Endodermal cell (in vitro differentiated cells): Measurements from ENCODE around the gene POLR1C. TPM values are rescaled to one million over a fixed set of nuclear protein-coding genes. Genes with fewer than 3 reads are reported as not detected.

Experiments used
- DNase-seq: peaks from one replicate; pipeline ENCODE4 v3.0.0-alpha.2; 2017
- H3K27ac ChIP-seq: 2 replicates; pipeline ENCODE4 v1.5.1; 2013; ENCODE audit warnings: mild to moderate bottlenecking, low read depth, low read length, moderate library complexity
- H3K27me3 ChIP-seq: 2 replicates; pipeline ENCODE4 v1.6.1; 2013; ENCODE audit warnings: mild to moderate bottlenecking, low read length, moderate library complexity; ENCODE audit not compliant: insufficient read depth, control insufficient read depth, poor library complexity, severe bottlenecking
- H3K36me3 ChIP-seq: 2 replicates; pipeline ENCODE4 v1.7.0; 2013; ENCODE audit warnings: mild to moderate bottlenecking, low read length, moderate library complexity; ENCODE audit not compliant: control insufficient read depth, insufficient read depth
- H3K4me1 ChIP-seq: one replicate; pipeline ENCODE4 v1.7.0; 2013; ENCODE audit warnings: low read length; ENCODE audit not compliant: control insufficient read depth, insufficient read depth
- H3K4me3 ChIP-seq: 2 replicates; pipeline ENCODE4 v1.5.1; 2013; ENCODE audit warnings: mild to moderate bottlenecking, low read length, moderate library complexity
- H3K9ac ChIP-seq: 2 replicates; pipeline ENCODE4 v1.6.1; 2013; ENCODE audit warnings: mild to moderate bottlenecking, low read length, moderate library complexity; ENCODE audit not compliant: poor library complexity, severe bottlenecking; ENCODE audit errors: extremely low read depth
- H3K9me3 ChIP-seq: 2 replicates; pipeline ENCODE4 v1.6.1; 2013; ENCODE audit warnings: mild to moderate bottlenecking, low read length, moderate library complexity; ENCODE audit not compliant: control insufficient read depth
- H3K27ac Mint-ChIP-seq: 2 replicates; pipeline ENCODE4 v1.8.0; 2020; ENCODE audit warnings: mixed read lengths
- H3K27me3 Mint-ChIP-seq: 2 replicates; pipeline ENCODE4 v1.8.0; 2021; ENCODE audit warnings: mild to moderate bottlenecking, mixed read lengths; ENCODE audit not compliant: insufficient read depth
- H3K36me3 Mint-ChIP-seq: 2 replicates; pipeline ENCODE4 v1.8.0; 2020; ENCODE audit warnings: low read depth, mixed read lengths
- H3K4me1 Mint-ChIP-seq: 2 replicates; pipeline ENCODE4 v1.8.0; 2020; ENCODE audit warnings: mixed read lengths
- H3K4me3 Mint-ChIP-seq: 2 replicates; pipeline ENCODE4 v1.8.0; 2020; ENCODE audit warnings: mild to moderate bottlenecking, moderate library complexity, mixed read lengths
- H3K9me3 Mint-ChIP-seq: 2 replicates; pipeline ENCODE4 v1.8.0; 2020; ENCODE audit warnings: mild to moderate bottlenecking, mixed read lengths
- WGBS, 2 experiments: methylation state at CpG; one replicate each; pipeline versions ENCODE4 v1.1.5 to v1.1.7; 2013; ENCODE audit warnings: missing lambda C conversion rate in 2 of 2, mixed read lengths in 1 of 2; ENCODE audit not compliant: insufficient coverage in 1 of 2, insufficient read length in 1 of 2; 5-methylcytosine and 5-hydroxymethylcytosine counted together
- total RNA-seq, 2 donors: library from RNA; stranded (reverse); fragmentation: NEBNext Ultra II Directional in 1 of 2; extraction: Animal tissue kit (Norgen Biotek cat#: 25700) in 1 of 2; gene quantifications; 2 replicates in 1 of 2; 3 replicates in 1 of 2; pipeline ENCODE4 v1.2.1, GENCODE V29; 2021
- TF ChIP-seq, protein P1 (sequence below): fragments of 200-600 bp; sonication (generic); conservative IDR thresholded peaks from 2 replicates; pipeline ENCODE4 v1.5.0; 2021; ENCODE audit warnings: antibody characterized with exemption, mild to moderate bottlenecking

The POLR1C gene
- total RNA-seq, 2 donors from 2014 or later, result 37.6 to 44.2 TPM

DNA sequence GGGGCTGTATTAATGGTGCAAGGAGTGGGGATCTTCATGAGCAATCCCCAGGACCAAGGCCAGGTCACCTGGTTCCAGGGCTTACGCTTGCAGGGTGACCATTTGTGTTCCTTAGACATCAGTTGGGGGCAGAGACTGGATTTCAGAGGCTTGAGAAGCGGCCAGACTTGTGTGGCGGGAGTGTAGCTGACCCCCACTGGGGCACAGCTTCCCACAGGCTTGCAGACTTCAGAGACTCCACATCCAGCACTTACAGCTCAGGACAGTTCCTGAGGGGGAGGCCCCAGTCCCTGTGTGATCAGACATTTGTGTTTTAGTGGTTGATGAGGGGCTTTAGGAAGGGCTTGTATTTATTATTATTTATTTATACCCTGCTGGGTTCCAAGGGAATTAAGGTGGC is 24.2 kb upstream of the POLR1C start:
- no peaks in the 10 kb centered on the region for H3K9me3 ChIP-seq
- Mint-ChIP-seq H3K27ac (no peak overlapping the region), H3K4me3 (no peak overlapping the region), H3K9me3 (no peaks in the 10 kb centered on the region), H3K4me1 (peaks cover 17% of the 10 kb centered on the region), H3K27me3 (no peaks in the 10 kb centered on the region), H3K36me3 (peaks cover 6% of the 10 kb centered on the region)
- no peaks in the 10 kb centered on the region for H3K4me1 ChIP-seq
- TF ChIP-seq, protein P1, sequence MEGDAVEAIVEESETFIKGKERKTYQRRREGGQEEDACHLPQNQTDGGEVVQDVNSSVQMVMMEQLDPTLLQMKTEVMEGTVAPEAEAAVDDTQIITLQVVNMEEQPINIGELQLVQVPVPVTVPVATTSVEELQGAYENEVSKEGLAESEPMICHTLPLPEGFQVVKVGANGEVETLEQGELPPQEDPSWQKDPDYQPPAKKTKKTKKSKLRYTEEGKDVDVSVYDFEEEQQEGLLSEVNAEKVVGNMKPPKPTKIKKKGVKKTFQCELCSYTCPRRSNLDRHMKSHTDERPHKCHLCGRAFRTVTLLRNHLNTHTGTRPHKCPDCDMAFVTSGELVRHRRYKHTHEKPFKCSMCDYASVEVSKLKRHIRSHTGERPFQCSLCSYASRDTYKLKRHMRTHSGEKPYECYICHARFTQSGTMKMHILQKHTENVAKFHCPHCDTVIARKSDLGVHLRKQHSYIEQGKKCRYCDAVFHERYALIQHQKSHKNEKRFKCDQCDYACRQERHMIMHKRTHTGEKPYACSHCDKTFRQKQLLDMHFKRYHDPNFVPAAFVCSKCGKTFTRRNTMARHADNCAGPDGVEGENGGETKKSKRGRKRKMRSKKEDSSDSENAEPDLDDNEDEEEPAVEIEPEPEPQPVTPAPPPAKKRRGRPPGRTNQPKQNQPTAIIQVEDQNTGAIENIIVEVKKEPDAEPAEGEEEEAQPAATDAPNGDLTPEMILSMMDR, result no peak
- no peak overlapping the region for H3K4me3 ChIP-seq
- 82 to 90% methylated on average over 2 to 3 of the region's 3 CpGs for WGBS, 2 experiments
- H3K27me3 ChIP-seq, result no peaks in the 10 kb centered on the region
- DNase-seq, result no peak
- no peak overlapping the region for H3K9ac ChIP-seq
- H3K36me3 ChIP-seq, result peaks cover 4% of the 10 kb centered on the region
- H3K27ac ChIP-seq, result no peak overlapping the region

DNA sequence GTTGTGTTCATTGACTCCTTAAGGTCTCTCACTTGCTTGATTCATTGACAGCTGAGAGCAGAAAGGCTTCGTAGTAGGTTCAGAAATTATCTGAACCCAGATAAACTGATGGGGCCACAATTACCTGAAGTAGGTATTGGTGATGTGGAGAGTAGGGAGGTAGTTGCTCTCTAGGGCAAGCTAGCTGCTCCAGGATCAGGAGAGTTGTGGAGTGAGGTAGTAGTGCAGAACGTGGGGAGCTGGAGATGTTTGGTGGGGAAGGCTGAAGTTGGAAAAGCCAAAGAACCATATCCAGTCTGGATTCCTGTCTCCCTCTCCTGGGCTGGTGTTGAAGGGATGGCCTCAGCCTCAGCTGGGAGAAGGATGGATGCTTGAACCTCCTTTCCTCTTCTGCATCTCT is 23.7 kb upstream of the POLR1C start:
- Histone ChIP-seq H3K4me1 (no peaks in the 10 kb centered on the region), H3K27ac (no peak overlapping the region), H3K27me3 (no peaks in the 10 kb centered on the region), H3K4me3 (no peak overlapping the region), H3K36me3 (peaks cover 10% of the 10 kb centered on the region), H3K9ac (no peak overlapping the region), H3K9me3 (no peaks in the 10 kb centered on the region)
- 80 to 84% methylated on average over 2 of the region's 2 CpGs for WGBS, 2 experiments
- Mint-ChIP-seq H3K9me3 (no peaks in the 10 kb centered on the region), H3K27ac (no peak overlapping the region), H3K36me3 (peaks cover 6% of the 10 kb centered on the region), H3K4me1 (peaks cover 17% of the 10 kb centered on the region), H3K4me3 (no peak overlapping the region), H3K27me3 (no peaks in the 10 kb centered on the region)
- DNase-seq, result no peak
- TF ChIP-seq, protein P1, result no peak

DNA sequence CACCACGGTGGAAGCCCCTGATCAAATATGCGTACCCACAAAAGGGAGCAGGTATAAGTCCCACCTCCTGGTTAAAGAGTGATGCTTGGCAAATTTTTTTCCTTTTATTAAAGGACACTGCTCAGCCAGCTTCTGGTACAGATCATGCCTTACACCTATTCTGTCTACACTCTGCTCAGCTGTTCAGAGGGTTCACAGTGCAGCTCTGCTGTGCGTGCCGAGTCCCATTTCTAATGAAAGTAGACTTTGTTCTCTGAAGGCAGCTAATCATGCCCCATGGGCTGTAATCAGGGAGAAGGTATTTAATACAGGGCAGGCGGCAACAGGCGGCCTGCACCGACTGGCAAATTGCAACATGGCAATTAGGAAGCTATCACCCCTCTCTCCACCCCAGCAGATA is 23.1 kb upstream of the POLR1C start:
- Mint-ChIP-seq H3K27me3 (no peaks in the 10 kb centered on the region), H3K27ac (no peak overlapping the region), H3K4me3 (no peak overlapping the region), H3K36me3 (peaks cover 12% of the 10 kb centered on the region), H3K9me3 (no peaks in the 10 kb centered on the region), H3K4me1 (peaks cover 17% of the 10 kb centered on the region)
- Histone ChIP-seq H3K27ac (no peak overlapping the region), H3K4me3 (no peak overlapping the region), H3K9ac (no peak overlapping the region), H3K4me1 (no peaks in the 10 kb centered on the region), H3K36me3 (peaks cover 16% of the 10 kb centered on the region), H3K27me3 (no peaks in the 10 kb centered on the region), H3K9me3 (no peaks in the 10 kb centered on the region)
- TF ChIP-seq, protein P1, result no peak
- DNase-seq, result no peak
- 91 to 98% methylated on average over 6 to 7 of the region's 7 CpGs for WGBS, 2 experiments
